ENCODE results near the gene ZNF853.

- TF ChIP-seq CTCF (IDR thresholded peaks at IDR 0.05; ENCODE audit: poor library complexity) (no peak), EZH2 (IDR thresholded peaks at IDR 0.05; ENCODE audit: borderline replicate concordance) (no peak), EZH2phosphoT487 (IDR thresholded peaks at IDR 0.05; ENCODE audit: low read depth, severe bottlenecking, unreplicated experiment) (no peak)
These were observed 24.7 kb upstream of the ZNF853 start for GRCh38 chr7:6590645-6591110.

All from hepatocyte (in vitro differentiated cells).